Adrenal gland (tissue), 12 donors: ENCODE measurements around the gene BLNK. TPM values are rescaled to one million over a fixed set of nuclear protein-coding genes. Genes with fewer than 3 reads are reported as not detected.

Source experiments
- DNase-seq, 7 donors: peaks; one replicate each; pipeline ENCODE4 v3.0.0-alpha.2; 2019 to 2020
- H3K27ac ChIP-seq, 5 donors: fragments of 200-600 bp; sonication (generic) in 4 of 5; 1 replicate in 3 of 5; 2 replicates in 2 of 5; pipeline versions ENCODE4 v1.5.1 to v1.8.0; 2016 to 2020; ENCODE audit warnings: mild to moderate bottlenecking in 1 of 5
- H3K27me3 ChIP-seq: fragments of 200-600 bp; 2 replicates; pipeline ENCODE4 v1.8.0; 2021
- H3K36me3 ChIP-seq, 2 donors: fragments of 200-600 bp; replicated peaks in 1 of 2; 1 replicate in 1 of 2; 2 replicates in 1 of 2; pipeline versions ENCODE4 v1.5.1 to v1.8.0; 2018 to 2022
- H3K4me1 ChIP-seq, 2 donors: fragments of 200-600 bp; replicated peaks in 1 of 2; 1 replicate in 1 of 2; 2 replicates in 1 of 2; pipeline versions ENCODE4 v1.5.1 to v1.8.0; 2018 to 2021
- H3K4me3 ChIP-seq, 4 donors: fragments of 200-600 bp; sonication (generic) in 3 of 4; one replicate each; pipeline ENCODE4 v1.5.1; 2016 to 2018
- H3K9me3 ChIP-seq, 3 donors: fragments of 200-600 bp; sonication (generic) in 1 of 3; replicated peaks in 1 of 3; 1 replicate in 2 of 3; 2 replicates in 1 of 3; pipeline versions ENCODE4 v1.5.1 to v1.8.0; 2016 to 2021
- POLR2A ChIP-seq, 2 donors: fragments of 450-650 bp; IDR thresholded peaks; one replicate each; pipeline ENCODE4 v1.6.1; 2017; ENCODE audit warnings: antibody characterized with exemption in 2 of 2, mild to moderate bottlenecking in 2 of 2, moderate library complexity in 1 of 2
- WGBS, 4 donors: extraction: QIAGEN DNeasy Blood & Tissue Kit in 2 of 4; methylation state at CpG; one replicate each; pipeline versions ENCODE4 v1.1.5 to v1.1.7; 2013 to 2017; 5-methylcytosine and 5-hydroxymethylcytosine counted together
- intact Hi-C, 2 donors: fragments of 100-400 bp; cut with DNase I; formaldehyde crosslinking; loops; one replicate each; pipeline versions ENCODE4 v1.14.1 to v1.15.0; 2022 to 2023
- polyA plus RNA-seq, 3 donors: library from polyadenylated mRNA; stranded (reverse); fragments of 200-250 nt in 2 of 3; fragments of 350-450 nt in 1 of 3; fragmentation: Illumina TruSeq in 1 of 3; extraction: RNeasy Lipid Tissue Mini Kit (QIAGEN cat#74804) in 1 of 3; gene quantifications; one replicate each; pipeline ENCODE4 v1.2.3, GENCODE V29; 2013 to 2014
- total RNA-seq, 9 donors: library from RNA; depleted of rRNA in 4 of 9; stranded (reverse); fragments of >200 nt in 4 of 9; fragments of 120-200 nt in 1 of 9; fragmentation: NEBNext Ultra II Directional in 1 of 9; extraction: Animal tissue kit (Norgen Biotek cat#: 25700) in 1 of 9; gene quantifications; one replicate each; pipeline versions ENCODE4 v1.1.0 to v1.2.4, GENCODE V29; 2013 to 2023
- TF ChIP-seq, protein P1 (sequence below), 6 experiments: fragments of 450-650 bp in 4 of 6; fragments of 200-600 bp in 2 of 6; sonication (generic) in 1 of 6; IDR thresholded peaks; 1 replicate in 5 of 6; 2 replicates in 1 of 6; pipeline versions ENCODE4 v1.5.1 to v1.8.0; 2016 to 2021; ENCODE audit warnings: antibody characterized with exemption in 6 of 6, mild to moderate bottlenecking in 2 of 6, moderate library complexity in 1 of 6
- donor health status: healthy with polysubstance abuse.
- donor health status: Bipolar disorder and iron deficiency.
- donor health status: DM: yes; HTN: yes; CAD: no.
- donor health status: DM: no; HTN: no; CAD: no.
- donor health status: DM: no; HTN: no; CAD: no.
- donor health status: DM: yes; HTN: yes; CAD: no.

The BLNK gene
- total and polyA plus RNA-seq, 12 donors, result 0.72 to 8.5 (median 4.0) TPM

GRCh38 chr10:96306516-96306915 lies 35.1 kb upstream of the BLNK start:
- intact Hi-C loops, result no loop called here
- TF ChIP-seq POLR2A (IDR thresholded peaks at IDR 0.05), result no peak
- TF ChIP-seq, protein P1, sequence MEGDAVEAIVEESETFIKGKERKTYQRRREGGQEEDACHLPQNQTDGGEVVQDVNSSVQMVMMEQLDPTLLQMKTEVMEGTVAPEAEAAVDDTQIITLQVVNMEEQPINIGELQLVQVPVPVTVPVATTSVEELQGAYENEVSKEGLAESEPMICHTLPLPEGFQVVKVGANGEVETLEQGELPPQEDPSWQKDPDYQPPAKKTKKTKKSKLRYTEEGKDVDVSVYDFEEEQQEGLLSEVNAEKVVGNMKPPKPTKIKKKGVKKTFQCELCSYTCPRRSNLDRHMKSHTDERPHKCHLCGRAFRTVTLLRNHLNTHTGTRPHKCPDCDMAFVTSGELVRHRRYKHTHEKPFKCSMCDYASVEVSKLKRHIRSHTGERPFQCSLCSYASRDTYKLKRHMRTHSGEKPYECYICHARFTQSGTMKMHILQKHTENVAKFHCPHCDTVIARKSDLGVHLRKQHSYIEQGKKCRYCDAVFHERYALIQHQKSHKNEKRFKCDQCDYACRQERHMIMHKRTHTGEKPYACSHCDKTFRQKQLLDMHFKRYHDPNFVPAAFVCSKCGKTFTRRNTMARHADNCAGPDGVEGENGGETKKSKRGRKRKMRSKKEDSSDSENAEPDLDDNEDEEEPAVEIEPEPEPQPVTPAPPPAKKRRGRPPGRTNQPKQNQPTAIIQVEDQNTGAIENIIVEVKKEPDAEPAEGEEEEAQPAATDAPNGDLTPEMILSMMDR (IDR thresholded peaks at IDR 0.05), result no peak
- Histone ChIP-seq H3K36me3 (no peaks in the 10 kb centered on the region), H3K9me3 (no peaks in the 10 kb centered on the region), H3K4me1 (no peaks in the 10 kb centered on the region), H3K27ac (no peak overlapping the region), H3K4me3 (no peak overlapping the region), H3K27me3 (no peaks in the 10 kb centered on the region)
- DNase-seq, result peak; percentile 21 to 56 (median 30)
- WGBS, 4 donors, result 60 to 81% (median 76%) methylated on average over 8 of the region's 8 CpGs

GRCh38 chr10:96305019-96305418 lies 33.6 kb upstream of the BLNK start:
- TF ChIP-seq, protein P1 (IDR thresholded peaks at IDR 0.05), result no peak
- no peak for TF ChIP-seq POLR2A (IDR thresholded peaks at IDR 0.05)
- 88 to 91% (median 90%) methylated on average over 3 of the region's 3 CpGs for WGBS, 4 donors
- no peaks in the 10 kb centered on the region for H3K27me3 ChIP-seq
- H3K27ac ChIP-seq, result no peak overlapping the region
- intact Hi-C loops, result no loop called here
- no peaks in the 10 kb centered on the region for H3K4me1 ChIP-seq
- H3K9me3 ChIP-seq, result no peaks in the 10 kb centered on the region
- H3K4me3 ChIP-seq, result no peak overlapping the region
- DNase-seq, result no peak
- H3K36me3 ChIP-seq, result no peaks in the 10 kb centered on the region

- no peak for TF ChIP-seq POLR2A (IDR thresholded peaks at IDR 0.05)
- TF ChIP-seq, protein P1 (IDR thresholded peaks at IDR 0.05), result no peak
- intact Hi-C loops, result no loop called here
- 83 to 89% (median 87%) methylated on average over 8 of the region's 8 CpGs for WGBS, 4 donors
These were observed 32.9 kb upstream of the BLNK start, which contains the start of gene DNTT for GRCh38 chr10:96304230-96304629. Gene DNTT, plus strand, starts transcription at chr10:96304434. Its CDS starts 64 bp downstream, at chr10:96304498.

DNA sequence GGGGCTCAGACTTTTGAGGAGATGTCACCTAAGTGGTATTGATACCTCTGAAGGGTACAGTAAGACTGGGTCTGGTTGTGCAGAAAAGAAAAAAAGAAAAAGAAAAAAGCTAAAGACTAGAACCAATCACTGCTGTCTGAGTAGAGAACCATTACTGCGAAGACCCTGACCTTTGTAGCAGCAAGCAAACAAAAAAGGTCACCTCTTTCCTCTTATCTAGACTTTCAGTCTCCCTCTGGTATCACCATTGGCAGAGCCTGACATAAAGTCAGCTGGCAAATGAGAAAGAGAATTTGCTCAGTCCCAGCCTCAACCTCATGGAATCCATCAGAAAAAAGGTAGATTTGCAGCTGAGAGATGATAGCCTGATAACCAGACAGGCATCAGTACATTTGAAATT lies 30.2 kb upstream of the BLNK start:
- WGBS, 4 donors, result 21 to 40% (median 30%) methylated on average over 1 of the region's 1 CpG
- TF ChIP-seq, protein P1 (IDR thresholded peaks at IDR 0.05), result no peak
- no peak for TF ChIP-seq POLR2A (IDR thresholded peaks at IDR 0.05)
- DNase-seq, result no peak
- Histone ChIP-seq H3K36me3 (no peaks in the 10 kb centered on the region), H3K27me3 (no peaks in the 10 kb centered on the region), H3K4me1 (no peaks in the 10 kb centered on the region), H3K27ac (no peak overlapping the region), H3K9me3 (no peaks in the 10 kb centered on the region), H3K4me3 (no peak overlapping the region)
- intact Hi-C loops, result no loop called here

More at GRCh38 chr10:96304230-96304629, 32.9 kb upstream of the BLNK start, which contains the start of gene DNTT:
- no peak within 1 kb of the TSS for H3K27ac ChIP-seq
- H3K4me1 ChIP-seq, result no peaks in the 10 kb centered on the region
- H3K27me3 ChIP-seq, result no peaks in the 10 kb centered on the region
- no peaks in the 10 kb centered on the region for H3K36me3 ChIP-seq
- H3K4me3 ChIP-seq, result no peak within 1 kb of the TSS
- no peak for DNase-seq
- H3K9me3 ChIP-seq, result no peaks in the 10 kb centered on the region
